Islet precursor cell (in vitro differentiated cells): ENCODE results near the gene MIER3.
"Not testable (repeated sequence)": the region's sequence is repeated elsewhere in the genome, so short reads cannot be mapped to it uniquely, and the experiment has no call there.

Source experiments
- DNase-seq: peaks from one replicate; pipeline ENCODE4 v3.0.0-alpha.2; 2018

The MIER3 gene, protein sequence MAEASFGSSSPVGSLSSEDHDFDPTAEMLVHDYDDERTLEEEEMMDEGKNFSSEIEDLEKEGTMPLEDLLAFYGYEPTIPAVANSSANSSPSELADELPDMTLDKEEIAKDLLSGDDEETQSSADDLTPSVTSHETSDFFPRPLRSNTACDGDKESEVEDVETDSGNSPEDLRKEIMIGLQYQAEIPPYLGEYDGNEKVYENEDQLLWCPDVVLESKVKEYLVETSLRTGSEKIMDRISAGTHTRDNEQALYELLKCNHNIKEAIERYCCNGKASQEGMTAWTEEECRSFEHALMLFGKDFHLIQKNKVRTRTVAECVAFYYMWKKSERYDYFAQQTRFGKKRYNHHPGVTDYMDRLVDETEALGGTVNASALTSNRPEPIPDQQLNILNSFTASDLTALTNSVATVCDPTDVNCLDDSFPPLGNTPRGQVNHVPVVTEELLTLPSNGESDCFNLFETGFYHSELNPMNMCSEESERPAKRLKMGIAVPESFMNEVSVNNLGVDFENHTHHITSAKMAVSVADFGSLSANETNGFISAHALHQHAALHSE

GRCh38 chr5:56951946-56952691 lies at the start of gene MIER3:
Gene MIER3 (minus strand): TSS chr5:56952123. CDS start chr5:56952102, 21 bp downstream.
- DNase-seq: peak; percentile 91

GRCh38 chr5:56995596-56995995 lies 43.7 kb upstream of the MIER3 start:
- no peak for DNase-seq

DNA sequence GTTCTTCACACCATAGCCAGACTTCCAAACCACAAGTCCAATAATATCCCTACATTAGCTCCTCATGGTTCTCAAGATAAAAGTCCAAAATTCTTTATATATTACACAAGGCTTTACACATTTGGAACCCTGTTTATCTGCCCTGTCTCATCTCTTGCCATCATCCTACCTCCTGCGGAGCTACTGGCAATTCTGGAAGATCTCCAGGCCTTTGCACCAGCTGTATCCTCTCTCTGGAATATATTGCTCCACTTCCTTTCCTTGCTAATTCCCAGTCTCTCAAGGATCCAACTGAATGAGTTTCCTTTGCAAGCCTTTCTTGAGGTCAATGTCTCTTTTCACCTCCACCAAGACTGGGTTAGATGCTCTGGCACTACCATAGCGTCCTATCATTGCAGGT lies 41.3 kb upstream of the MIER3 start:
- no peak for DNase-seq

DNA sequence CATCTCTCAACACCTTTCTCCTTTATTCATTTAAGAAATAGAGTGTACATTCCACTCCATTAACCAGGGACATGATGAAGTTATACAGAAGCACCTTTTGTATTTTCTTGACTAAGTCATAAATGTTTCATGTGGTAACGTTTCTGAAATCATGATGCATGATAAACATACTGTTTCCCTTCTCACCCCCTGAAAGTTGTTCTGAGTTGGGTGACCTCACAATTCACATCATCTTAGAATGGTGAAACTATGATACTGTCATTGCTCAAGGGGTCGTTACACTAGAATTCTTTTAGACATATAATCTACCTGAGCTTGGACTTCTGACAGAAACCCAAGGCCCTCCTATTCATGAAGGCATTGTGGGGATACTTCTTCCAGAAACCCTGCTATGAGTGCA lies 37.8 kb upstream of the MIER3 start:
- no peak for DNase-seq

DNA sequence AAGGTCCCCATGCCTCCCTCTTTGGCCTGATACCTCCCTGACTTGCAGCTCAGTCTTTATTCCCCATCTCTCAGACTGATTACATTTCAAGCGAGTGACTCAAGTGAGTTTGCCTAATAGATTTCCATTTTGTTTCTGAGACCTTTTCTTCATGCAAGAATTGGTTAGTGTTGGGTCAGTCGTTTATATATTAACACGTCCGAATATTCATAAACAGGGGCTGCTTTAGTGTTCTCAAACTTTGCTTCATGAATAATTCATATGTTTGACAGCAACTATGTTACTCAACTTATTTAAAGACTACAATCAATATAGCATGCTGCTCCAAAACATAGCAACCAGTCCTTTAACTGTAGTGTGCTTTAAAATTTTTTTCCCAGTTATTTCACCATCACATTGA lies 36.6 kb upstream of the MIER3 start:
- no peak for DNase-seq

GRCh38 chr5:56987171-56987570 lies 35.2 kb upstream of the MIER3 start:
- DNase-seq: no peak

- no peak for DNase-seq
These were observed 34.7 kb upstream of the MIER3 start for GRCh38 chr5:56986626-56986947.

DNA sequence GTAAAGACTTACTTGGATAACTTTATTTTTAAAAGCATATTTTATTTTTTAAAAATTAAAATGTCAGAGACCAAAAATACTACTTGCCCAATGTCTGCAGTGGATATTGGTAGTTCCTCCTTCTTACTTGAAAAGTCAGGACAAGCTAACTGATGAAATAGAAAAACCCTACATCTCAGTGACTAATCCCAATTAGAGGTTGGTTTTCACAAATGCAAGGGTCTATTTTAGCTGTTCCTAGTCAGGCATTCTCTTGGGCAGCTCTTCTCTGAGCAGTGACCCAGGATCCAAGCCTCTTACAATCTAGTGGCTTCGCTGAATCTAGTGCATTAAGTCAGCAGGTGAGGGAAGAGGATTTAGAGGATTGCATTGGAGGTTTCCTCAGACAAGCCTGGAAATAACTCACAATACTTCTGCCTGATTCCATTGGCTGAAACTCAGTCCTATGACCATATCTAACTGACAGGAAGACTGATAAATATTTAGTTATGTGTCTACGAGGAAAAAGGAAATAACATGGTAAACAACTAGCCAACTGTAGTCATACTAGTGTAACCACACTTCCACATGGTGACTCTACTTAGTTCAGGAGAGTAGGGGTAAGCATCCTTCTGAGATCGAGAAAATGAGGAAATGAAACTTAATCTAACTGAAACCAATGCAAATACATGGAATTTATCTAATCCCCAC lies 34.2 kb upstream of the MIER3 start:
- DNase-seq: no peak

GRCh38 chr5:56984445-56984844 lies 32.5 kb upstream of the MIER3 start:
- no peak for DNase-seq

GRCh38 chr5:56983593-56984361 lies 31.9 kb upstream of the MIER3 start:
- no peak for DNase-seq

DNA sequence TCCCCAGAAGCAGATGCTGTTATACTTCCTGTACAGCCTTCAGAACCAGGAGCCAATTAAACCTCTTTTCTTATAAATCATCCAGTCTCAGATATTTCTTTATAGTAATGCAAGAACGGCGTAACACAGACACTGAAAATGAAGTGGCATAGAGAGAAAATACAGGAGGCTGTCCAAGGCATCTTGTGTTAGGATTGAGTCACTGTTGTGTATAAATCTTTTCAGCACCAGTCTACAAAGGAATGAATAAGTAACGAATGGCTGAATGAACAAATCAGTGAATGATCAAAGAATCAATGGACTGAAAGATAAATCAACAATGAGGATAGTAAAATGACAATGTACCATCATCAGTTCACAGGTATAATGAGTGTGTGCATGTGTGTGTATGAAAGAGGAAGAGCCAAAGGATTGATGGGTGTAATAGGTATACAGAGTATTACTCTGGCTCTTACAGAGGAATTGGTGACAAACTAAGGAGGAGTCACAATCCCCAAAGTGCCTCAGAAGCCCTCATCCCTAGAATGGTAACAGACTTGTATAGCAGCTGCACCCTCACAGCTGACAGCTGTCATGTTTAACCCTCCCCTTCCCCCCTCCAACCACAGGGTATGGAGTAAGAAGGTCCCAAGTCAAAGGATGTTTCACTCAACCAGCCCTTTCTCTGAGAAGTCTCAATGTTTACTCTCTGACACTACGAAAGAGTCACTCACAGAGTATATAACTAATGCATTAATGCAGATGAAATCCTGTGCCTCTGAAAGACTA lies 29.8 kb upstream of the MIER3 start:
- DNase-seq: no peak

GRCh38 chr5:56979968-56980367 lies 28.0 kb upstream of the MIER3 start:
- no peak for DNase-seq

- not testable (repeated sequence) for DNase-seq
These were observed 27.6 kb upstream of the MIER3 start for GRCh38 chr5:56979526-56979925.

DNA sequence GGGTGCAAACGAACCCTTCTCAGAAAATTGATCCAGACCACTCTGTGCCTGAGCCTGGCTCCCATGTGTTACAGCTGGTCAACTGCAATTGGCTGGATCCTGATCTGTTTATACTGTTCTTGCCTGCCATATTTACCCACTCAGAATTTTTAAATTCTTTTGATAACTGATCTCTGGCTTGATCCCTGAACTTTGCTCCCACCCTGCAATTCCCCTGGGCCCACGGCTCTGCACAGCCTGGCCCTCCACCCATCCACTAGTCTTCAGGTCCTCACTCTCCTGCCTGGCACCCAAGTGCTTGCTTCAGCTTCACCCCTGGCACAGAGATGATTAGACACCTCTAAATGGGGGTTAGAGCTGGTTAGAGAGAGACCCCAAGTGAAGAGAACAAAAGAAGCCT lies 25.9 kb upstream of the MIER3 start:
- DNase-seq: no peak

DNA sequence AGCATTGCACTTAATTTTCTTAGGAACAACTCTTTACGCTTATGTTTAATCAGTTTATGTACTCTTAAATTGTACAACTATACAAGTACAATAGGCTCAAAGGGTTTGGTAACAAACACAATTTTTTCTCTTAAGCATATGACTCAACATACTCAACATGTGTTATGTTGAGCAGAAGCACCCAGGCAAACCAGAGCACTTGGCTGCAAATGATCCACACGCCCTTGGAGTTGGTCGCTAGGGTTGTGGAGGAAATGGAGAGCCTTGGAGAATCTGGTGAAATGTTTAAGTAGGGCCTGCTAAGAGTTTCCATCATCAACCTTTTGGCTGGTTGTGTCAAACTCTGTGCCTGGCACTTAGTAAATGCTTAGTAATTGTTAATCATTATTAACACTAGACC lies 25.1 kb upstream of the MIER3 start:
- DNase-seq: no peak

GRCh38 chr5:56974241-56974640 lies 22.3 kb upstream of the MIER3 start:
- no peak for DNase-seq

DNA sequence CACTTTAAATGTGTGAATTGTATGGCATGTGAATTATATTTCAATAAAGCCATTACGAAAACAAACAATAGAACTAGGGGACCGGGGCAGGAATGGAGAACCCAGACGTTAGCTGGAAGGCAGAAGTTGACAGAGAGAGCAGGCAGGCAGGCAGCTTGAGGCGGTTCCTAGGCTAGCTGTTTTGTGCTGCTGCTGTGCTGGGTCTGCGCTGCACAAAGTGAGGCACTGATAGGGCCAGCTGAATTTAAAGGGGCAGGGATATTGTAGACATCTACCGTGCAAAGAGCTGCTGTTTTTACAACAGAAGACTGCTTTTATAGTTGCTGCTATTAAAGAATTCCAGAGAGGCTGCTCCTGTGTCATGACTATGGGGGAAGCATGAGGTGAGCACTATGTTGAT lies 21.6 kb upstream of the MIER3 start:
- no peak for DNase-seq

- no peak for DNase-seq
These were observed 19.4 kb upstream of the MIER3 start for GRCh38 chr5:56971275-56971674.

- no peak for DNase-seq
These were observed 12.2 kb upstream of the MIER3 start for GRCh38 chr5:56964173-56964572.

DNA sequence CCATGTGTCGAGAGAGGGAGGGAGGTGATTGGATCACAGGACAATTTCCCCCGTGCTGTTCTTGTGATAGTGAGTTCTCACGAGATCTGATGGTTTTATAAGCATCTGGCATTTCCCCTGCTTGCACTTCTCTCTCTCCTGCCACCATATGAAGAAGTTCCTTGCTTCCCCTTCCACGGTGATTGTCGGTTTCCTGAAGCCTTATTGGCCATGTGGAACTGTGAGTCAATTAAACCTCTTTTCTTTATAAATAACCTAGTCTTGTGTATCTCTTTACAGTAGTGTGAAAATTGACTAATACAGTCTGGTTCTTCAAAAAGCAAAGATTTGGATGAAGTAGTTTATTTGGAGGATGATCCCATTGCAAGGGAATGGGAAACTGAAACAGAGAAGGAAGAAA lies 11.3 kb upstream of the MIER3 start:
- DNase-seq: no peak

GRCh38 chr5:56962286-56962685 lies 10.4 kb upstream of the MIER3 start:
- no peak for DNase-seq

DNA sequence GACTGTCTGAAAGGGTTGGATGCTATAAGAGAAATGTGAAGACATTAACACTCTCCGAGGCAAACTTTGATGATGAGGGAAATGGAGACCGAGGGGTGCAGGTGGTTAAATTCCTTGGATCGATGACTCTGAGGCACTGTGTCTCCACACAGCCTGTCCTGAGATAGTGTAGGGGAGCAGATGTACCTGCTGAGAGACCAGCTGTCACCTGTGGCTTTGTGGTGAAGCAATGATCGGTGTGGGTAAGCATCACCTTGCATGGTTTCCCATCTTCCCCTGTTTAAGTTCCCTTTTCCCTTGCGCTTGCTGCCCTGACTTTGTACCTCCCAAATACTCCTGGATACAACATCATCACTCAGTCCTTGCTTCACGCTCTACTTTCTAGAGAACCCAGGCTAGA lies 9.8 kb upstream of the MIER3 start:
- no peak for DNase-seq
